Pancreas (tissue), 10 donors: ENCODE results near the gene CDIPT. TPM values are rescaled to one million over a fixed set of nuclear protein-coding genes. Genes with fewer than 3 reads are reported as not detected.
A peak's percentile ranks its signal among the peaks of the same experiment; 100 is the strongest.

ENCODE experiments used
- ATAC-seq, 4 donors: fragments of 200-7000 bp; cut with Tn5 transposase; one replicate each; pipeline versions ENCODE4 v1.8.0 to v1.9.1; 2020; ENCODE audit warnings: mild to moderate bottlenecking in 4 of 4, moderate library complexity in 4 of 4
- DNase-seq, 6 donors: peaks; one replicate each; pipeline ENCODE4 v3.0.0-alpha.2; 2020
- FAIRE-seq: peaks from 2 replicates; lab custom pipeline; 2012; peaks lifted over from hg19 to GRCh38; lab: Jason Lieb, UNC
- H3K27ac ChIP-seq, 4 donors: fragments of 200-600 bp; sonication (generic); 1 replicate in 3 of 4; 2 replicates in 1 of 4; pipeline versions ENCODE4 v1.5.0 to v1.8.0; 2020
- H3K27me3 ChIP-seq, 4 donors: fragments of 200-600 bp; one replicate each; pipeline ENCODE4 v1.8.0; 2021
- H3K36me3 ChIP-seq, 3 donors: fragments of 200-600 bp; sonication (generic) in 1 of 3; one replicate each; pipeline versions ENCODE4 v1.5.0 to v1.8.0; 2020 to 2021
- H3K4me1 ChIP-seq, 3 donors: fragments of 200-600 bp; one replicate each; pipeline ENCODE4 v1.8.0; 2021
- H3K4me3 ChIP-seq, 4 donors: fragments of 200-600 bp; sonication (generic) in 2 of 4; one replicate each; pipeline versions ENCODE4 v1.5.0 to v1.8.0; 2020 to 2021
- H3K9me3 ChIP-seq, 4 donors: fragments of 200-600 bp; one replicate each; pipeline ENCODE4 v1.8.0; 2021
- CTCF ChIP-seq, 4 donors: fragments of 200-600 bp; sonication (generic) in 3 of 4; IDR thresholded peaks; one replicate each; pipeline versions ENCODE4 v1.5.0 to v1.8.0; 2021; ENCODE audit warnings: antibody characterized with exemption in 4 of 4
- WGBS, 2 donors: extraction: QIAGEN DNeasy Blood & Tissue Kit; methylation state at CpG; one replicate each; pipeline ENCODE4 v1.1.7; 2013; 5-methylcytosine and 5-hydroxymethylcytosine counted together
- intact Hi-C, 3 donors: fragments of 100-400 bp; cut with DNase I; formaldehyde crosslinking; loops; one replicate each; pipeline versions ENCODE4 v1.11.1 to v1.14.2; 2022
- polyA plus RNA-seq, 2 donors: library from polyadenylated mRNA; stranded (reverse); fragments of 200-250 nt; gene quantifications; one replicate each; pipeline ENCODE4 v1.2.3, GENCODE V29; 2013
- total RNA-seq, 6 donors: library from RNA; stranded (reverse); fragmentation: NEBNext Ultra II Directional in 4 of 6; extraction: Animal tissue kit (Norgen Biotek cat#: 25700) in 4 of 6; gene quantifications; one replicate each; pipeline versions ENCODE4 v1.2.1 to v1.2.4, GENCODE V29; 2021 to 2023
- donor health status: healthy with polysubstance abuse.
- donor health status: DM: no; HTN: no; CAD: no; lungs with moderate emphysema.
- donor health status: DM: no; HTN: no; CAD: no.
- donor health status: control.
- donor health status: control.
- donor health status: Bipolar disorder and iron deficiency.
- donor health status: DM: yes; HTN: yes; CAD: no.
- donor health status: DM: no; HTN: no; CAD: no.
- donor health status: DM: no; HTN: no; CAD: no.
- donor health status: DM: yes; HTN: yes; CAD: no.

CDIPT gene
- total and polyA plus RNA-seq, 8 donors = 31.9 to 69.8 (median 43.6) TPM

GRCh38 chr16:29909391-29909790, 46.4 kb upstream of the CDIPT start:
- no peak overlapping the region for H3K4me3 ChIP-seq
- no peak for DNase-seq
- no peak for TF ChIP-seq CTCF (IDR thresholded peaks at IDR 0.05)
- no peak for ATAC-seq
- WGBS, 2 donors = 82 to 85% methylated on average over 2 of the region's 2 CpGs
- no peaks in the 10 kb centered on the region for H3K9me3 ChIP-seq
- no peaks in the 10 kb centered on the region for H3K4me1 ChIP-seq
- intact Hi-C loops = no loop called here
- no peaks in the 10 kb centered on the region for H3K36me3 ChIP-seq
- no peak for FAIRE-seq
- no peaks in the 10 kb centered on the region for H3K27me3 ChIP-seq
- H3K27ac ChIP-seq = no peak overlapping the region

- WGBS, 2 donors = 84 to 98% methylated on average over 2 of the region's 2 CpGs
- ATAC-seq = no peak
- intact Hi-C loops = no loop called here
- no peaks in the 10 kb centered on the region for H3K36me3 ChIP-seq
- H3K9me3 ChIP-seq = no peaks in the 10 kb centered on the region
- H3K4me1 ChIP-seq = no peaks in the 10 kb centered on the region
- no peak for FAIRE-seq
- no peak for TF ChIP-seq CTCF (IDR thresholded peaks at IDR 0.05)
- no peak overlapping the region for H3K4me3 ChIP-seq
- no peak overlapping the region for H3K27ac ChIP-seq
- DNase-seq = no peak
- no peaks in the 10 kb centered on the region for H3K27me3 ChIP-seq
Observed at GRCh38 chr16:29908719-29909220, 45.7 kb upstream of the CDIPT start.

- Histone ChIP-seq H3K4me1 (no peaks in the 10 kb centered on the region), H3K27me3 (no peaks in the 10 kb centered on the region), H3K27ac (no peak overlapping the region), H3K9me3 (no peaks in the 10 kb centered on the region), H3K36me3 (no peaks in the 10 kb centered on the region), H3K4me3 (no peak overlapping the region)
- ATAC-seq (no peak), FAIRE-seq (no peak), DNase-seq (no peak)
- WGBS, 2 donors = 77 to 78% methylated on average over 2 of the region's 2 CpGs
- intact Hi-C loops = no loop called here
- no peak for TF ChIP-seq CTCF (IDR thresholded peaks at IDR 0.05)
Observed at GRCh38 chr16:29907973-29908372, 44.9 kb upstream of the CDIPT start.

- H3K36me3 ChIP-seq = no peaks in the 10 kb centered on the region
- H3K27ac ChIP-seq = no peak overlapping the region
- TF ChIP-seq CTCF (IDR thresholded peaks at IDR 0.05) = no peak
- DNase-seq (peak in 1 of 6 donors; percentile 56), FAIRE-seq (no peak), ATAC-seq (no peak)
- WGBS, 2 donors = 84 to 85% methylated on average over 23 of the region's 23 CpGs
- no peaks in the 10 kb centered on the region for H3K9me3 ChIP-seq
- no peaks in the 10 kb centered on the region for H3K27me3 ChIP-seq
- H3K4me3 ChIP-seq = no peak overlapping the region
- intact Hi-C loops = no loop called here
- H3K4me1 ChIP-seq = no peaks in the 10 kb centered on the region
Observed at GRCh38 chr16:29906520-29907244, 43.7 kb upstream of the CDIPT start.

GRCh38 chr16:29905668-29906067, 42.6 kb upstream of the CDIPT start:
- no peak for FAIRE-seq
- no peak for ATAC-seq
- WGBS, 2 donors = 73 to 84% methylated on average over 13 of the region's 13 CpGs
- no peak for TF ChIP-seq CTCF (IDR thresholded peaks at IDR 0.05)
- Histone ChIP-seq H3K4me1 (peaks cover 0 to 5% (median 0%) of the 10 kb centered on the region in 3 donors), H3K27me3 (no peaks in the 10 kb centered on the region), H3K4me3 (no peak overlapping the region), H3K36me3 (no peaks in the 10 kb centered on the region), H3K27ac (no peak overlapping the region), H3K9me3 (no peaks in the 10 kb centered on the region)
- DNase-seq = peak in 1 of 6 donors; percentile 61
- intact Hi-C loops = no loop called here
